ENCODE results near the gene GSG1. TPM values are rescaled to one million over a fixed set of nuclear protein-coding genes. Genes with fewer than 3 reads are reported as not detected.
A peak's percentile ranks its signal among the peaks of the same experiment; 100 is the strongest.

The GSG1 gene
- not detected for total RNA-seq

DNA sequence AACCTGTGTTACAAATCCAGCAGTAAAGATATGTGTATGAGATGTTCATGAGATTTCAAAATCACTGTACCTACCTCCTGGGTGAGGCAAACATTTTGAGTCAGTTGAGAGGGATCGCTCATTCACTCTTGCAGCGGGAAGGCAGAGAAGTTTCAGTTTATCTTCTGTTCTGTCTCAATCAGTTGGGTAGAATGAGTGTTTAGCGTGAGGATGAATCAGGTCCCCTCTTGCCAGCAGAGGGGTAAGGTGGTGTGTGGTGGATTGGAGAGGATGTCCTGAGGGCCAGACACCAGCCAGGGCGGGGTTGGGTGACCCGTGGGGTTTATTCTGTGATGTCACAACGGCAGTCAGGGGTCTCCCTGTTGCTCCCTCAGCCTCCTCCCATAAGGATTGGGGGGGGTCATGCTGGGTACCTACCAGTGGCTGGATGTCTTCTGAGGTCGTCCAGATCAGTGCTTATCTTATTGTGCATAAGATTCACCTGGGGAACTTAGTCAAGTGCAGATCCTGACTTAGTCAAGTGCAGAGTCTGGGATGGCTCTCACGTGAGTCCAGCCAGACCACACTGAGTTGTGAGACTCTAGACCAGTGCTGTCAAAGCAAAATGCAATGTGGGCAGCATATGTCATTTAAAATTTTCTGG is at the start of gene GSG1:
GSG1 (minus strand) TSS at position 277 of the 643 bp plus-strand sequence; CDS start at position 122, 155 bp downstream.
- POLR2A ChIA-PET, result interaction anchor here (0.6 to 3.2 kb wide), 4 partner anchors 76 to 482 kb away, joined by 3 to 21 read pairs (median 3); partner anchors contain the start of gene EMP1
- DNase-seq, result peak; percentile 32
- no peak within 1 kb of the TSS for H3K4me3 Mint-ChIP-seq

DNA sequence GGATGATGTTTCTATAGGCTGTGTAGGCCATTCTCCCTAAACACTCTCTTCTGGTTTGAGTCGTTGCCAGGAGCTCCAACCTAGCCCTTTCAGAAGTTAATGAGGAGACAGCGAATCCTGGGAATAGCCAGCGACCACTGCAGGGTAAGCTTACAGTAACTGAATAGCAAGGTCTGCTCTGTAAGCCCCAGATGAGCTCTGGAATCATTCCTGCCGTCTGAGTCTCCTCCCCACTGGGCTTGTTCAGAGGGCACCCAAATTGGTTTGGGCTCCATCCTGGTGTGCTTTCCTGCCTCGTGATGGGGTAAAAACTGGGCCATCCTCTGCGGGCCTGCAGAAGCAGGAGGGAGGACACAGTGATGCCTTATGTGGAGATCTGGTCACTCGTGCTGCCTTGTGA is 49.7 kb upstream of the GSG1 start:
- no peak for DNase-seq
- ChIA-PET POLR2A (interaction anchor here (0.6 kb wide), 1 partner anchor 11 kb away, joined by 3 read pairs; no protein-coding TSS in a partner anchor), CTCF (interaction anchor here (1.0 kb wide), 1 partner anchor 12 kb away, joined by 3 read pairs; no protein-coding TSS in a partner anchor)
- Mint-ChIP-seq H3K27ac (no peak overlapping the region), H3K36me3 (ENCODE audit: low read depth) (no peaks in the 10 kb centered on the region), H3K27me3 (peaks cover 44% of the 10 kb centered on the region), H3K9me3 (no peaks in the 10 kb centered on the region), H3K4me3 (no peak overlapping the region), H3K4me1 (peaks cover 10% of the 10 kb centered on the region)

More for the DNA sequence above, at the start of gene GSG1:
- Mint-ChIP-seq H3K27ac (peak within 1 kb of the TSS; percentile 21), H3K36me3 (ENCODE audit: low read depth) (no peaks in the 10 kb centered on the region), H3K9me3 (peaks cover under 1% of the 10 kb centered on the region), H3K27me3 (peaks cover under 1% of the 10 kb centered on the region), H3K4me1 (peaks cover 51% of the 10 kb centered on the region)
- CTCF ChIA-PET, result interaction anchor here (1.2 to 6.0 kb wide), 7 partner anchors 59 to 152 kb away, joined by 3 to 102 read pairs (median 4); partner anchors contain the start of gene FAM234B

DNA sequence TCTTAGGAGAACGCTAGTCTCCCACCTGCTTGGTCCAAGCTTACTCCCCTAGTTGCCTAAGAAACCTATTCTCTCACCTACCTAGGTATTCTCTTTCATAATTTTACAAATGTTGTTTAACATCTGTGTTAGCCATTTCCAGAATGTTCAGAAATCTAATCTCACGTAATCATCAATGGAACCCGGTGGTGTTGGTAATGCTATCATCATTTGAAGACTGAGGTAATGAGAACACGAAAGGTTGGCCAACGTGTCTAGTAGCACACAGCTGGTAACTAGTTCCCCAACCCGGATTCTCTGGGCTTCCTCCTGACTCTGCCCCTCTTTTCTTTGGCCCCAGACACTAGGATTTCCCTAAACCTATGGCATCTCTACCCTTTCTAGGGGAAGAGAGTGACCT is 49.3 kb upstream of the GSG1 start:
- H3K36me3 Mint-ChIP-seq (ENCODE audit: low read depth), result no peaks in the 10 kb centered on the region
- peaks cover 10% of the 10 kb centered on the region for H3K4me1 Mint-ChIP-seq
- ChIA-PET POLR2A (interaction anchor here (0.6 kb wide), 1 partner anchor 11 kb away, joined by 3 read pairs; no protein-coding TSS in a partner anchor), CTCF (interaction anchor here (1.0 kb wide), 2 partner anchors 11 to 59 kb away, joined by 3 to 4 read pairs; no protein-coding TSS in a partner anchor)
- H3K27me3 Mint-ChIP-seq, result peaks cover 46% of the 10 kb centered on the region
- no peak overlapping the region for H3K27ac Mint-ChIP-seq
- H3K4me3 Mint-ChIP-seq, result no peak overlapping the region
- DNase-seq, result no peak
- H3K9me3 Mint-ChIP-seq, result no peaks in the 10 kb centered on the region

DNA sequence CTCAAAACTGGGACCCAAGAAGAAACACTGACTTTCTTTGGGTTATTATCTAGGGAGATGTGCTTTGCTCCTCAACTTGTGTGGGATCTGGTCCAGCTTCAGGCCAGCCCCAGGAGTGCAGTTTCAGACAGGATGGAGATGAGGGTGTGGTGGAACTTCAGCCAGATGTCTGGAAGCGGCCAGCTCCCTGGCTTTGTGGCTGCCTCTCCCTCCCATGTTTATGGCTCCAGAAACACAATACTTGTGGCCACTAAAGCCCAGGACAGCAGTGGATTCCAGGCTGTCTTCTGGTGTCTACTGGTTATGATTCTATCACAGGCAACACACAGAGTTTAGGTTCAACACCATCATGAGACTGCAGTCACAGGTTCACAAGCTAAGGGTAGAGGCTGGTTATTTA is 48.8 kb upstream of the GSG1 start:
- ChIA-PET POLR2A (no interaction called here), CTCF (interaction anchor here (1.0 to 1.4 kb wide), 4 partner anchors 7 to 103 kb away, joined by 3 to 4 read pairs (median 3); no protein-coding TSS in a partner anchor)
- peaks cover 10% of the 10 kb centered on the region for H3K4me1 Mint-ChIP-seq
- H3K27ac Mint-ChIP-seq, result no peak overlapping the region
- DNase-seq, result no peak
- H3K9me3 Mint-ChIP-seq, result no peaks in the 10 kb centered on the region
- H3K4me3 Mint-ChIP-seq, result no peak overlapping the region
- no peaks in the 10 kb centered on the region for H3K36me3 Mint-ChIP-seq (ENCODE audit: low read depth)
- H3K27me3 Mint-ChIP-seq, result peaks cover 42% of the 10 kb centered on the region

DNA sequence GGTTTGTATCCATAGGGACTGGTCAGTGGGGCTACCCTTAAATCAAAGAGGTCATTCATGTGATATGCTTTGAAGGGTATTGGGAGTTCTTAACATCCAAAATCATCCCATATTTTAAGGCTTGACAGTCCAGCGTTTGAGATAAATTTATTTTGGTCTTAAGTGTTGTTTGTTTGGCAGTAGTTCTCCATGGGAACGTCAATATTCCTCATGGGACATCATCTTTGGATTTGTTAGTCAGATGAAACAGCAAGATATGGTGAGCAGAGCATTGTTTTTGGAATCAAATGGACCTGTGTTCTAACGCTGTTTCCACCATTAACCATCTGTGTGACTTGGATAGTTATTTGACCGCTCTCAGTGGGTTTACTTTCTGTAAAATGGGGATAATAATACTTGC is 45.9 kb upstream of the GSG1 start:
- Mint-ChIP-seq H3K27me3 (peaks cover 34% of the 10 kb centered on the region), H3K4me3 (no peak overlapping the region), H3K4me1 (peaks cover 19% of the 10 kb centered on the region), H3K27ac (no peak overlapping the region), H3K9me3 (no peaks in the 10 kb centered on the region), H3K36me3 (ENCODE audit: low read depth) (no peaks in the 10 kb centered on the region)
- no peak for DNase-seq
- ChIA-PET POLR2A (no interaction called here), CTCF (interaction anchor here (1.4 to 2.6 kb wide), 2 partner anchors 14 to 59 kb away, joined by 4 to 6 read pairs; no protein-coding TSS in a partner anchor)

DNA sequence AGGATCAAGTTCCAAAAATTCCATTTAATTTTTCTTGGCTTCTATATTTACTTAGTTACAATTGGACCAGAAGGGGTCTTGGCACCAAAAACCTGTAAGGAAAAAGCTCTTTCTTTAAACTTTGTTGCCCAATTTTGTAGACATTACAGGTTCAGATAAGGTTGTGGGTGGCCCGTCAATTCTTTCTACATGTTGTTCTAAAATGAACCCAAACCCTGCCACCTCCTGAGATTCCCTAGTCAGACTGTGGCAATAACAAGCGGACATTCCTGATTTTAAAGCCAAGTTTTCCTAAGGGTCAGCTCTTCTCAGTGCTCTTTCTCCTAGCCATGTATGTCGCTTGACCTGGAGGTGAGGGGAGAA is 45.0 kb upstream of the GSG1 start:
- Mint-ChIP-seq H3K4me1 (peaks cover 24% of the 10 kb centered on the region), H3K27me3 (peaks cover 31% of the 10 kb centered on the region), H3K4me3 (no peak overlapping the region), H3K9me3 (no peaks in the 10 kb centered on the region), H3K36me3 (ENCODE audit: low read depth) (no peaks in the 10 kb centered on the region), H3K27ac (no peak overlapping the region)
- ChIA-PET CTCF (interaction anchor here (1.4 kb wide), 1 partner anchor 60 kb away, joined by 4 read pairs; no protein-coding TSS in a partner anchor), POLR2A (no interaction called here)
- no peak for DNase-seq

DNA sequence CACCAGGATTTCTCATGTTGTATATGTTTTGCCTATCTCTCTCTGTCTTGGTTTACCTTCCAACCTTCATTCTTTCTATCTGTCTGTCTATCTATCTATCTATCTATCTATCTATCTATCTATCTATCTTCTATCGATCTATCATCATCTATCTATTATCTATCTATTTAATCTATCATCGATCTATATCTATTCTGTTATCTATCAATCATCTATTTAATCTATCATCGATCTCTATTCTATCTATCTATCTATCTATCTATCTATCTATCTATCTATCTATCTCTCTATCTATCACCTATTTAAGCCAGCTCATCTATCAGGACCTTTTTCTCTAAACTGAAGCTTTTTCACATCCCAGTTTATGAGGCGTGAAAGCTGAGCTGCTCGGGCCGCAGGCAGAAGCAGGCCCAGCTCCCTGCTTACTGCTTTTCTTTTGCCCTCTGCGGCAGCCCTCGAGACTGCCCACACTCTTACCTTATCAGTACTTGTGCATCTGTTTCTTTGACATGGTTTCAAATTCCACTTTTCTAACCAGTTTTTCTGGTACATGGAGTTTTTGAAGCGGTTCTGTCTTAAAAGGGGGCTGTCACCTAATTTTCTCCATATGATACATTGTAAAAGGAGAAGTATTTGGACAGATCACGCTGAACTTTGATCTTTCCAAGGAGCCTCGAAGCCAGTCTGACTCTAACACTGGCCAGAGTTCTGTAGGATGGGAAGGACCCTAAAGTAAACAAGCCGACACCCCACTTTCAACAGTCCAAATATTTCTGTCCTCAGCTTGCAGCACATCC is 44.4 kb upstream of the GSG1 start:
- Mint-ChIP-seq H3K27me3 (peaks cover 29% of the 10 kb centered on the region), H3K36me3 (ENCODE audit: low read depth) (no peaks in the 10 kb centered on the region), H3K4me3 (no peak overlapping the region), H3K9me3 (no peaks in the 10 kb centered on the region), H3K4me1 (peaks cover 27% of the 10 kb centered on the region), H3K27ac (no peak overlapping the region)
- POLR2A ChIA-PET, result no interaction called here
- no peak for DNase-seq
- CTCF ChIA-PET, result interaction anchor here (1.4 kb wide), 1 partner anchor 61 kb away, joined by 4 read pairs; no protein-coding TSS in a partner anchor

DNA sequence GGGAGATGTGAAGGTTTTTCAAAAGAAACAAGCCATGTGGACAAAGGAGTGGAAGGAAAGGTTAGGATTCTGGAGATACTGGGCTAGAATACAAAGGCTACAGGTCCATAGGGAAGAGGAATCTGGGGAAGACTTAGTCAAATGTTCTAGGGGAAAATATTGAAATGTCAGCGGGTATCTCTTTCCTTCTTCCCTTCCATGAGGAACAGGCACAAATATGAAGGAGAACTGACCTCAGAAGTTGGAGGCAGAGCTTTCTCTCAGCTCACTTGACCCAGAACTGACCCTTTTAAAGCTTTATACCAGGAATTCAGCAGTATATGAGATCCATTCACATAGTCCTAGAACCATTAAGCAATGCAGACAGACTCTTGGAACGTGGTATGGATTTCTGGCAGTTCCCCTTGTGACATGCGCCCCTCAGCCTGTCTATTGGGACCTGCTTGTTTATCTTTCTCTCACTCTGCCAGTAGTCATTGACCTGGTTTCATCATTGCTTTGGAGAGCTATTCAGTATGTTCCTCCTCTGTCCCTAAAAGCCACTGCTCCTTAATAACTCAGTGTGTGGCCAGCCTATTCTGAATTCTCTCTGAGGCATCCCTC is 43.0 kb upstream of the GSG1 start:
- DNase-seq, result no peak
- H3K4me1 Mint-ChIP-seq, result peaks cover 30% of the 10 kb centered on the region
- H3K9me3 Mint-ChIP-seq, result peaks cover 2% of the 10 kb centered on the region
- CTCF ChIA-PET, result no interaction called here
- H3K27ac Mint-ChIP-seq, result no peak overlapping the region
- POLR2A ChIA-PET, result no interaction called here
- H3K4me3 Mint-ChIP-seq, result no peak overlapping the region
- no peaks in the 10 kb centered on the region for H3K36me3 Mint-ChIP-seq (ENCODE audit: low read depth)
- peaks cover 27% of the 10 kb centered on the region for H3K27me3 Mint-ChIP-seq

DNA sequence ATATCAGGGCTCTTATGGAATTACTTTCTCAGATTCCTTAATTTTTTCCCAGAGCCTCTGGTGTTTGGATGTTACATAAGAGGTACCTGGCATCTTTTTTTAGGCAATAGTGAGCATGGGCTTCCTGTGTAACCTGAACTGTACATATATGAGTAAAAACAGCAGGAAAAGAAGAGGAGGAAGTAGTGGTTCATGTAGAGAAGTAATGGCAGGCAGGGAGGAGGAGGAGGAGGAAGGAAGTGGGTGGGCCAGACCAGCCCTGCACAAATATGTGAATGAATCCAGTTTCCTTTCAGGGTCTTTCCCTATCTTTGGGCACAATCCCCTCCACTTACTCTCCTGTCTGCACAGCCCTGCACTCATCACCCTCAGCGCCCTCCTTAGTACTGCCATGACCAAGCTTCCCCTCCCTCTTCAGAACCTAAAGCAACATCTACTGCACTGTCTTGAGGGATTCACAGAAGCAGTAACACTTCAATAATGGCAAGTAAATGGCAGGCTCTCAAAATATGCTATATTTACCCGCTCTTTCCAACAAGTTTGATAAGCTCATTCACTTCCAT is 40.9 kb upstream of the GSG1 start:
- ChIA-PET CTCF (interaction anchor here (1.1 to 2.1 kb wide), 2 partner anchors 16 to 68 kb away, joined by 3 to 6 read pairs; no protein-coding TSS in a partner anchor), POLR2A (interaction anchor here (1.6 kb wide), 1 partner anchor 35 kb away, joined by 5 read pairs; no protein-coding TSS in a partner anchor)
- Mint-ChIP-seq H3K36me3 (ENCODE audit: low read depth) (no peaks in the 10 kb centered on the region), H3K9me3 (peaks cover 2% of the 10 kb centered on the region), H3K27me3 (peaks cover 13% of the 10 kb centered on the region), H3K4me3 (no peak overlapping the region), H3K27ac (peak overlapping the region; percentile 41), H3K4me1 (peaks cover 27% of the 10 kb centered on the region)
- DNase-seq, result peak; percentile 20

DNA sequence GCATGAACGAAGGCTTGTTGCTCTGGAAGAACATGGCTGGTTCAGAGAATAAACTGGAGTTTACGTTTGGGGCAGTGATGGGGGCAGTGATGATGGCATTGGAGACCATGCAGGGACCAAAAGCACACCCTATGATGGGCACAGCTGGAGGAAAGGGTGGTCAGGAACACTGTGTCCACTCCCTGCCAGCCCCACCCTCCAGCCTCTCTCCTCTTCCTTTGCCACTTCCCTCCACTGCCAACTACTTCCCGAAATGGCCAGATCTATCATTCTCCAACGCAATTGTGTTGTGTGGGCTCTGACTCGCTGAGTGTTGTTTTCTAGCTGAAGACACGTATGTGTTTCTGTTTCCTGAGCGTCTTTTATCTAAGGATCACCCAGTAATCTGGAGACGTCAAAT is 39.3 kb upstream of the GSG1 start:
- Mint-ChIP-seq H3K4me1 (peaks cover 27% of the 10 kb centered on the region), H3K27me3 (peaks cover 5% of the 10 kb centered on the region), H3K9me3 (peaks cover 2% of the 10 kb centered on the region), H3K36me3 (ENCODE audit: low read depth) (no peaks in the 10 kb centered on the region), H3K4me3 (no peak overlapping the region), H3K27ac (no peak overlapping the region)
- DNase-seq, result no peak
- ChIA-PET POLR2A (interaction anchor here (0.6 kb wide), 1 partner anchor 851 kb away, joined by 3 read pairs; no protein-coding TSS in a partner anchor), CTCF (interaction anchor here (0.8 kb wide), 1 partner anchor 69 kb away, joined by 3 read pairs; no protein-coding TSS in a partner anchor)

DNA sequence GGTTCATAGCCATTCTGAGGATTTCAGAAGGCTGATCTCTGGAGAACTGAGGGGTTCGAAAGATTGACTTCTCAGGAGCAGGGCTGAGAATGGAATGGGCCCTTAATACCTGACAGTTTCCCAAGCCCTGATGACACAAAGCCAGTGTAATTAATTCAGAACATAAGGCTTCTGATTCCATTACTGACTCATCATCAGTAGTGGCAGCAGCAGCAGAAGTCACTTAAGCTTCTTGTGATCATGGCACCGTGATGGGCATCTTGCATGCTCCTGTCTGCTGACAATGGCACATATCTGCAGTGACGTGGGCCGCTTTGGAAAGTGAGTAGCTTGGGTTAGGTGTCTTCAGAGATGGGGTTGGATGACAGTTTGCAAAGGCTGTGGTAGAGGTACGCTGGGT is 38.2 kb upstream of the GSG1 start:
- H3K27ac Mint-ChIP-seq, result no peak overlapping the region
- ChIA-PET CTCF (no interaction called here), POLR2A (no interaction called here)
- H3K4me1 Mint-ChIP-seq, result peaks cover 27% of the 10 kb centered on the region
- H3K9me3 Mint-ChIP-seq, result peaks cover 2% of the 10 kb centered on the region
- no peak overlapping the region for H3K4me3 Mint-ChIP-seq
- H3K36me3 Mint-ChIP-seq (ENCODE audit: low read depth), result no peaks in the 10 kb centered on the region
- H3K27me3 Mint-ChIP-seq, result peaks cover 5% of the 10 kb centered on the region
- no peak for DNase-seq

DNA sequence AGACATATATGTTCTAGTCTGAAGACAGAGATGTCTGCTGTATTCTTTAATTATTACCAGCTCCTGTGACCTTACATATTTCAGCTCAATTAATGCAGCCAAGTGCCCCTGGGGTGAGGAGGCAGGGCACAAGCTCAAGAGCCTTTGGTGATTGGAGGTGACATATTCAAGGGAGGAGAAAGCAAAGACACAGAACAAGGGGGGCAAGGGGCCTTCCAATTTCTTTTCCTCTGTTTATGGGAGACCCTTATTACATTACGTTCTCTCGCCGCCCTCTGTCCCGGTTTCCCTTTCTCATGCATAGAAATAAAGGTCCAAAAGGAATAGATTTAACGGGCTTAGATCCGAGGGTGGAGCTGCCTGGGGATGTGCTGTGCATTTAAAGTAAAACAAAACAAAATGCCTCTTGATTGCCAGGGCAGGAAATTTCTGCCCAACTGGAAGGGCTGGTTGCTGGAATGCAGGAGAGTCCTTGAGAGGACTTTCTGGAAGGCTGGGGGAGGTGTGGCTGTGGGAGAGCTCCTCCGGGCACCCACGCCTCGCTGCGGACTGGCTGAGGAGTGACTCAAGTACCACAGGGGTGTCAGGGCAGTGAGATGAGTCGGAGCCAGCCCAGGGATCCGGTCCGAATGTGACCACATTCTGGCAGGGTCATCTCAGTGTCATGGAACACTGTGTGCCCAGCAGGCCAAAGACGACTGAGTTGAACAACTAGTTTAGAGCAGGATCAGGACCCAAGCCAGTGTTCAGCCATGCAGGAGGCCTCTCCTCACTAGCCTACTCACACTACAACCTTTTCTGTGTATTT is 32.1 kb upstream of the GSG1 start:
- H3K4me1 Mint-ChIP-seq, result peaks cover 13% of the 10 kb centered on the region
- no peak overlapping the region for H3K4me3 Mint-ChIP-seq
- POLR2A ChIA-PET, result no interaction called here
- H3K27ac Mint-ChIP-seq, result no peak overlapping the region
- peaks cover 21% of the 10 kb centered on the region for H3K27me3 Mint-ChIP-seq
- no peaks in the 10 kb centered on the region for H3K9me3 Mint-ChIP-seq
- CTCF ChIA-PET, result interaction anchor here (1.2 to 1.6 kb wide), 2 partner anchors 15 to 75 kb away, joined by 4 to 6 read pairs; no protein-coding TSS in a partner anchor
- no peaks in the 10 kb centered on the region for H3K36me3 Mint-ChIP-seq (ENCODE audit: low read depth)
- no peak for DNase-seq

All from activated CD4-positive, alpha-beta memory T cell treated with anti-CD3 and anti-CD28 coated beads, Interleukin-2, amount 10 ng/mL, durations not matched to agents 7 days and 5 days (primary cell).